SK-N-SH treated with all-trans-retinoic acid at 6 μM for 48 hours (cell line): ENCODE data around the gene RNF113B.

Experiments
- ARNTL ChIP-seq: fragments of 450-650 bp; formaldehyde crosslinking; IDR thresholded peaks from 2 replicates; pipeline ENCODE4 v1.5.0; 2020; ENCODE audit warnings: low read depth, mild to moderate bottlenecking, moderate library complexity, borderline replicate concordance
- BACH2 ChIP-seq: fragments of 250-450 bp; sonication (Bioruptor Pico); IDR thresholded peaks from 2 replicates; pipeline ENCODE4 v1.9.0; 2021; ENCODE audit warnings: mild to moderate bottlenecking, borderline replicate concordance
- ISL1 ChIP-seq: fragments of 250-450 bp; sonication (Bioruptor Pico); IDR thresholded peaks from 2 replicates; pipeline ENCODE4 v2.1.2; 2022; ENCODE audit warnings: mild to moderate bottlenecking, moderate library complexity
- RARB ChIP-seq: fragments of 250-450 bp; sonication (Bioruptor Pico); IDR thresholded peaks from 2 replicates; pipeline ENCODE4 v1.8.0; 2021; ENCODE audit warnings: mild to moderate bottlenecking, moderate library complexity
- TCF4 ChIP-seq: fragments of 250-450 bp; sonication (Bioruptor Pico); IDR thresholded peaks from 2 replicates; pipeline ENCODE4 v1.8.0; 2021; ENCODE audit warnings: mild to moderate bottlenecking, moderate library complexity, borderline replicate concordance
- ZC3H10 ChIP-seq: fragments of 250-450 bp; sonication (Bioruptor Pico); IDR thresholded peaks from 2 replicates; pipeline ENCODE4 v1.5.1; 2021; ENCODE audit warnings: mild to moderate bottlenecking, moderate library complexity
- ZFP30 ChIP-seq: fragments of 450-650 bp; formaldehyde crosslinking; IDR thresholded peaks from 2 replicates; pipeline ENCODE4 v1.5.0; 2022; ENCODE audit warnings: mild to moderate bottlenecking, moderate library complexity
- ZNF565 ChIP-seq: fragments of 450-650 bp; formaldehyde crosslinking; conservative IDR thresholded peaks from 2 replicates; pipeline ENCODE4 v1.5.0; 2020; ENCODE audit warnings: low read depth, mild to moderate bottlenecking, moderate library complexity
- TF ChIP-seq, protein P1 (sequence below): fragments of 250-450 bp; sonication (Bioruptor Pico); IDR thresholded peaks from 2 replicates; pipeline ENCODE4 v1.8.0; 2020; ENCODE audit warnings: mild to moderate bottlenecking, moderate library complexity, borderline replicate concordance
- TF ChIP-seq, protein P2 (sequence below): fragments of 250-450 bp; sonication (Bioruptor Pico); IDR thresholded peaks from 2 replicates; pipeline ENCODE4 v1.5.1; 2020; ENCODE audit warnings: low read depth, mild to moderate bottlenecking, moderate library complexity

DNA sequence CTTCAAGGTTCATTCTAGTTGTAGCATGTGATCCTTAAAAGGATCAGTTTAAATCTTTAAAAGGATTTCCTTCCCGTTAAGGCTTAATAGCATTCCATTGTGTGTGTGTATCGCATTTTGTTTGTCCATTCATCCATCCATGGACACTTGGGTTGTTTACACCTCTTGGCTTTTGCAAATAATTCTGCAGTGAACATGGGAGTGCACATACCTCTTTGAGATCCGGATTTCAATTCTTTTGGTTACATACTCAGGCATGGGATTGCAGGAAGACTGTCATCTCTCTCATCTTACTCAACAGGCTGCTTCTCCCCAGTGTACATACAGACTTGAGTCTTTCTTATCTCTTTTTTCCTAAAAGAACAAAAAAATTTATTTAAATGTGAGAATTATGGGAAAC is 1.2 kb downstream of the RNF113B start:
- TF ChIP-seq ZC3H10 (CRISPR knock-in tag) (no peak), RARB (CRISPR knock-in tag) (no peak), TCF4 (CRISPR knock-in tag) (no peak), ZFP30 (CRISPR knock-in tag) (no peak), ZNF565 (CRISPR knock-in tag) (no peak), ARNTL (CRISPR knock-in tag) (no peak), ISL1 (CRISPR knock-in tag) (no peak), BACH2 (no peak)
- TF ChIP-seq, protein P1, sequence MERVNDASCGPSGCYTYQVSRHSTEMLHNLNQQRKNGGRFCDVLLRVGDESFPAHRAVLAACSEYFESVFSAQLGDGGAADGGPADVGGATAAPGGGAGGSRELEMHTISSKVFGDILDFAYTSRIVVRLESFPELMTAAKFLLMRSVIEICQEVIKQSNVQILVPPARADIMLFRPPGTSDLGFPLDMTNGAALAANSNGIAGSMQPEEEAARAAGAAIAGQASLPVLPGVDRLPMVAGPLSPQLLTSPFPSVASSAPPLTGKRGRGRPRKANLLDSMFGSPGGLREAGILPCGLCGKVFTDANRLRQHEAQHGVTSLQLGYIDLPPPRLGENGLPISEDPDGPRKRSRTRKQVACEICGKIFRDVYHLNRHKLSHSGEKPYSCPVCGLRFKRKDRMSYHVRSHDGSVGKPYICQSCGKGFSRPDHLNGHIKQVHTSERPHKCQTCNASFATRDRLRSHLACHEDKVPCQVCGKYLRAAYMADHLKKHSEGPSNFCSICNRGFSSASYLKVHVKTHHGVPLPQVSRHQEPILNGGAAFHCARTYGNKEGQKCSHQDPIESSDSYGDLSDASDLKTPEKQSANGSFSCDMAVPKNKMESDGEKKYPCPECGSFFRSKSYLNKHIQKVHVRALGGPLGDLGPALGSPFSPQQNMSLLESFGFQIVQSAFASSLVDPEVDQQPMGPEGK (CRISPR knock-in tag), result no peak
- TF ChIP-seq, protein P2, sequence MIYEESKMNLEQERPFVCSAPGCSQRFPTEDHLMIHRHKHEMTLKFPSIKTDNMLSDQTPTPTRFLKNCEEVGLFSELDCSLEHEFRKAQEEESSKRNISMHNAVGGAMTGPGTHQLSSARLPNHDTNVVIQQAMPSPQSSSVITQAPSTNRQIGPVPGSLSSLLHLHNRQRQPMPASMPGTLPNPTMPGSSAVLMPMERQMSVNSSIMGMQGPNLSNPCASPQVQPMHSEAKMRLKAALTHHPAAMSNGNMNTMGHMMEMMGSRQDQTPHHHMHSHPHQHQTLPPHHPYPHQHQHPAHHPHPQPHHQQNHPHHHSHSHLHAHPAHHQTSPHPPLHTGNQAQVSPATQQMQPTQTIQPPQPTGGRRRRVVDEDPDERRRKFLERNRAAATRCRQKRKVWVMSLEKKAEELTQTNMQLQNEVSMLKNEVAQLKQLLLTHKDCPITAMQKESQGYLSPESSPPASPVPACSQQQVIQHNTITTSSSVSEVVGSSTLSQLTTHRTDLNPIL (CRISPR knock-in tag), result no peak
